ENCODE measurements around the gene RGL4. TPM values are rescaled to one million over a fixed set of nuclear protein-coding genes. Genes with fewer than 3 reads are reported as not detected.
"Not testable (repeated sequence)": the region's sequence is repeated elsewhere in the genome, so short reads cannot be mapped to it uniquely, and the experiment has no call there.

Gene RGL4
- total RNA-seq, 1 donor from 2014 or later = 1.2 TPM

GRCh38 chr22:23716811-23717801, 26.3 kb downstream of the RGL4 start:
- DNase-seq (peak; percentile 92), ATAC-seq (peak; percentile 97)
- no peaks in the 10 kb centered on the region for H3K9me3 ChIP-seq
- peaks cover 12% of the 10 kb centered on the region for H3K4me1 ChIP-seq
- H3K4me3 ChIP-seq = peak overlapping the region; percentile 98
- peak overlapping the region; percentile 85 for H3K27ac ChIP-seq
- H3K36me3 ChIP-seq = peaks cover 17% of the 10 kb centered on the region
- no peak for TF ChIP-seq CTCF (IDR thresholded peaks at IDR 0.05)
- intact Hi-C loops (cut with DNase I) = no loop called here
- no peaks in the 10 kb centered on the region for H3K27me3 ChIP-seq

- TF ChIP-seq CTCF (IDR thresholded peaks at IDR 0.05) = no peak
- H3K36me3 ChIP-seq = peaks cover 4% of the 10 kb centered on the region
- intact Hi-C loops (cut with DNase I) = no loop called here
- ATAC-seq (no peak), DNase-seq (no peak)
- peaks cover 12% of the 10 kb centered on the region for H3K4me1 ChIP-seq
- no peaks in the 10 kb centered on the region for H3K9me3 ChIP-seq
- H3K27me3 ChIP-seq = no peaks in the 10 kb centered on the region
- H3K4me3 ChIP-seq = no peak overlapping the region
- H3K27ac ChIP-seq = no peak overlapping the region
Measured at GRCh38 chr22:23718371-23719165, 27.8 kb downstream of the RGL4 start.

- no peak for ATAC-seq
- peaks cover 7% of the 10 kb centered on the region for H3K4me1 ChIP-seq
- H3K27me3 ChIP-seq = no peaks in the 10 kb centered on the region
- intact Hi-C loops (cut with DNase I) = no loop called here
- no peaks in the 10 kb centered on the region for H3K36me3 ChIP-seq
- H3K9me3 ChIP-seq = no peaks in the 10 kb centered on the region
- no peak overlapping the region for H3K4me3 ChIP-seq
- no peak overlapping the region for H3K27ac ChIP-seq
- no peak for TF ChIP-seq CTCF (IDR thresholded peaks at IDR 0.05)
- DNase-seq = no peak
Measured at GRCh38 chr22:23720855-23721254, 30.0 kb downstream of the RGL4 start.

- intact Hi-C loops (cut with DNase I) = no loop called here
- H3K27ac ChIP-seq = no peak overlapping the region
- H3K4me3 ChIP-seq = no peak overlapping the region
- H3K27me3 ChIP-seq = peaks cover 3% of the 10 kb centered on the region
- no peak for TF ChIP-seq CTCF (IDR thresholded peaks at IDR 0.05)
- no peak for ATAC-seq
- no peaks in the 10 kb centered on the region for H3K36me3 ChIP-seq
- H3K4me1 ChIP-seq = no peaks in the 10 kb centered on the region
- no peak for DNase-seq
- no peaks in the 10 kb centered on the region for H3K9me3 ChIP-seq
Measured at GRCh38 chr22:23722160-23722559, 31.3 kb downstream of the RGL4 start.

- Histone ChIP-seq H3K4me3 (no peak overlapping the region), H3K27ac (peak overlapping the region; percentile 58), H3K9me3 (no peaks in the 10 kb centered on the region), H3K27me3 (peaks cover 3% of the 10 kb centered on the region), H3K4me1 (no peaks in the 10 kb centered on the region), H3K36me3 (no peaks in the 10 kb centered on the region)
- TF ChIP-seq CTCF (IDR thresholded peaks at IDR 0.05) = no peak
- intact Hi-C loops (cut with DNase I) = no loop called here
- ATAC-seq (no peak), DNase-seq (no peak)
Measured at GRCh38 chr22:23722724-23723123, 31.9 kb downstream of the RGL4 start.

GRCh38 chr22:23728108-23728507, 37.3 kb downstream of the RGL4 start:
- H3K9me3 ChIP-seq; H3K27ac ChIP-seq; H3K27me3 ChIP-seq; H3K36me3 ChIP-seq; DNase-seq; H3K4me3 ChIP-seq; intact Hi-C loops (cut with DNase I); H3K4me1 ChIP-seq: not testable (repeated sequence)
- peak; percentile 47 for ATAC-seq
